Activated T-cell treated with anti-CD3 and anti-CD28 coated beads, Interleukin-2, amount 50 U/mL, for 1 hour (primary cell): Measurements from ENCODE around the gene LTBP4.
"Not testable (repeated sequence)": the region's sequence is repeated elsewhere in the genome, so short reads cannot be mapped to it uniquely, and the experiment has no call there.

ENCODE experiments used
- DNase-seq: peaks from one replicate; pipeline ENCODE4 v3.0.0-alpha.2; 2020

Gene LTBP4

DNA sequence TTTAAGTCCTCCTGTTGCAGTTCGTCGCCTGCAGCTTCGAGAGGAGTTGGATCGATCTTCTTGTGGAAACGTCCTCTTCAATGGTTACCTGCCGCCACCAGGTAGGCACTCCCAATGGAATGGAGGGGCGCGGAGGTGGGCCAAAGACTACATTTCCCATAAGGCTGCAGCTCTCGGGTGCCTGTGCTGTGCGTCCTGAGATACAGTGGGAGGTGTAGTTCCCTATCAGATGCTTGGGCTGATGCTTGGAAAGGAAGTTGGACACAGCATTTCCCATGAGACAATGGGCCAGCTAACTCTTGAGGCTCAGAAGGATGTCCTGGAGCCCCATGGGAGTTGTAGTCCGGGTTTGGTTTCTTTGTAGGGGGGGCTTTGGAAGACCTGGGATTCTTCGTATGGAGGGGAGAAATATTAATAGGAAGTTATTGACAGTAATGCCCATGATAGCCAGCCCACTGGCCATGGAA is 22.7 kb upstream of the LTBP4 start:
- peak; percentile 38 for DNase-seq

DNA sequence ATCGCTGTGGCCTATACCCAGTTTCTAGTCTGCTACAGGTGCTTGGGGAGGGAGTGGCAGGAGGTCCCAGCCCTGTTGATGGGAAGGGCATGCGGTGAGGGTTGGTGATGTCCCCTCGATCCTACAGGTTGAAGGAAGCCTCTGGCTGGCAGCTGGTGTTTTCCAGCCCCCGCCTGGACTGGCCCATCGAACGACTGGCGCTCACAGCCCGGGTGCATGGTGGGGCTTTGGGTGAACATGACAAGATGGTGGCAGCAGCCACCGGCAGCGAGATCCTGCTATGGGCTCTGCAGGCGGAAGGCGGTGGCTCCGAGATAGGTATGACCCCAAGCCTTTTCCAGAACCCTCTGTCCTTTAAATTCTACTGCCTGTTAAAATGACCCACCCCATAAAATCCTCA is 20.6 kb upstream of the LTBP4 start:
- no peak for DNase-seq

DNA sequence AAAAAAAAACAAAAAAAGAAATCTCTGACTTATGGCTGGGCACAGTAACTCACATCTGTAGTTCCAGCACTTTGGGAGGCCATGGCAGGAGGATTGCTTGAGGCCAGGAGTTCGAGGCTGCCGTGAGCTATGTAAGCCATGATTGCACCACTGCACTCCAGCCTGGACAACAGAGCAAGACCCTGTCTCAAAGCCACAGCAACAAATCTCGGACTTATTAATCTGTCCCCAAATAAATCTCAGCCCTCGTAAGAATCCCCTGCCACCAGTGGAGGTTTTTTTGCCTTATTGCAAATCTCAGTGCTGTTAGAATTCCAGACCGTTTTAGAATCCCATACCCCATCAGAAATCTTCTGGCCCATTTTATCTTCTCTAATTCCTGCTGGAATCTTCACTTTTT is 19.6 kb upstream of the LTBP4 start:
- no peak for DNase-seq

DNA sequence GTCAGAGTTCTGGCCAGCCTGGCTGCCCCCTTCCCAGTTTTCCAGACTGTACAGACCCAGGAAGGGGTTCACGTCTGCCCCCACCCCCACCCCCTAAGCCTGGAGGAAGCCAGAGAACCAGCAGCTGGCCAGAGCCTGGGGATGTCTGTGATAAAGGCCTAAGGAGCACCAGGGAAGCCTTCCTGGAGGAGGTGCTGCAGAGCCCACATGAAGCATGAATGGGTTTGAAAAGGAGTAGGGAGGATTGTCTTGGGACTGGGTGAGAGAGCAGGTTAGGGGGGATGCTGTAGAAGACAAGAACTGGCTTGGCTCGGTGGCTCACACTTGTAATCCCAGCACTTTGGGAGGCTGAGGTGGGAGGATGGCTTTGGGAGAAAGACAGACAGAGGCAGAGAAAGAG is 18.7 kb upstream of the LTBP4 start:
- no peak for DNase-seq

DNA sequence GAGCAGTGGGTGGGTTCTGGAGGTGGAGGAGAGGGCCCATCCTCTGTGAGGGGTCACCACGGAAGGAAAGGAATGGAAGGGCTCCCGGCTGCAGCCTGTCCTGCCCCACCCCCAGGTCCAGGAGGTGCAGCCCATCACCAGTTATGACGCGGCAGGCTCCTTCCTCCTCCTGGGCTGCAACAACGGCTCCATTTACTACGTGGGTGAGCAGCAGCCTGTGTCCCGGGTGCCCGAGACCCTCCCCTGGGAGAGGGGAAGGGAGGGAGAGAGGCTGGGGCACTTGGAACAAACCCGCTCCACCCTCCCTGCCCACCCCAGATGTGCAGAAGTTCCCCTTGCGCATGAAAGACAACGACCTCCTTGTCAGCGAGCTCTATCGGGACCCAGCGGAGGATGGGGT is 17.9 kb upstream of the LTBP4 start:
- no peak for DNase-seq

DNA sequence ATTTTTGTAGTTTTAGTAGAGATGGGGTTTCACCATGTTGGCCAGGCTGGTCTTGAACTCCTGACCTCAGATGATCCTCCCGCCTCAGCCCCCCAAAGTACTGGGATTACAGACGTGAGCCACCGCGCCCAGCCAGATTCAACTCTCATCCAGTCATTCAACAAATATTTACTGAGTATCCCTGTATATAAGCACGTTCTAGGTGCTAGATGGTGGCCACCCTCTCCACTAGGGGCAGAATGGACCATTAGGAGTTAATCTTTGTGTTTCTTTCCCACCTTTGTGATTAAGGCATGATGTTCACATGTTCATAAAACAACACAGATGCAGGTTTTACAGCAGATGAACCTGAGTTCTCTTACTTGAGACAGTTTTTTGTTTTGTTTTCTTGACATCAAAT is 17.2 kb upstream of the LTBP4 start:
- DNase-seq: no peak

DNA sequence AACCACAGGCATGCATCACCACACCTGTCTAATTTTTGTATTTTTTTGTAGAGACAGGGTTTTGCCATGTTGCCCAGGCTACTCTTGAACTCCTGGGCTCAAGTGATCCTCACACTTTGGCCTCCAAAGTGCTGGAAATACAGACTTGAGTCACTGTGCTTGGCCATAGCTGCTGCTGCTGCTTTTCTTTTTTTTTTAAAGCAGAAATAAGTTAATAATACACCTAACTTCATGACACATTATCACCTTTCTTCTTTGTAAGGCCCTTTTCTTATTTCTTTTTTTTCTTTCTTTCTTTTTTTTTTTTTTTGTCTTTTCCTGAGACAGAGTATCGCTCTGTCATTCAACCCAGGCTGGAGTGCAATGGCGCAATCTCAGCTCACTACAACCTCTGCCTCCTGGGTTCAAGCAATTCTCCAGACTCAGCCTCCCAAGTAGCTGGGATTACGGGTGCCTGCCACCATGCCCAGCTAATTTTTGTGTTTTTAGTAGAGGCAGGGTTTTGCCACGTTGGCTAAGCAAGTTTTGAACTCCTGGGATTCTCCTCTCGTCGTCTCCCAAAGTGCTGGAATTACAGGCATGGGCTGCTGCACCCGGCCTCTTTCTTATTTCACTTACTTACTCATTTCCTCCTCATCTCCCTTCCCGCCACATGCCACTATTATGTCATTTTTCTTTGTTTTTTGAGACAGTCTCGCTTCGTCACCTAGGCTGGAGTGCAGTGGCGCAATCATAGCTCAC is 15.8 kb upstream of the LTBP4 start:
- no peak for DNase-seq

DNA sequence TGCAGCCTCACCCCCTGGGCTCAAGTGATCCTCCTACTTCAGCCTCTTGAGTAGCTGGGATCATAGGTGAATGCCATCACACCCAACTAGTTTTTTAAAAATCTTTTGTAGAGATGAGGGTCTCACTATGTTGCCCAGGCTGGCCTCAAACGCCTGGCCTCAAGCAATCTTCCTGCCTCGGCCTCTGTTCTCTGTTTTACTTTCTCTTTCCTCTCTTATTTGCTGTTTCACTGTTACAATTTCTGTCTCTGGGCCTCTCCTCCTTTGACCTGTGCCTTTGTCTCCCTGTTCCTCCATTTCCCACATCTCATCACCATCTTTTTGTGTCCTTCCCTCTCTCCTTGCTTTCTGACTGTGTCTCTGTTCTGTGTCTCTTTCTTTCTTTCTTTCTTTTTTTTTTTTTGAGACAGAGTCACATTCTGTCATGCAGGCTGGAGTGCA is 15.2 kb upstream of the LTBP4 start:
- DNase-seq: no peak

DNA sequence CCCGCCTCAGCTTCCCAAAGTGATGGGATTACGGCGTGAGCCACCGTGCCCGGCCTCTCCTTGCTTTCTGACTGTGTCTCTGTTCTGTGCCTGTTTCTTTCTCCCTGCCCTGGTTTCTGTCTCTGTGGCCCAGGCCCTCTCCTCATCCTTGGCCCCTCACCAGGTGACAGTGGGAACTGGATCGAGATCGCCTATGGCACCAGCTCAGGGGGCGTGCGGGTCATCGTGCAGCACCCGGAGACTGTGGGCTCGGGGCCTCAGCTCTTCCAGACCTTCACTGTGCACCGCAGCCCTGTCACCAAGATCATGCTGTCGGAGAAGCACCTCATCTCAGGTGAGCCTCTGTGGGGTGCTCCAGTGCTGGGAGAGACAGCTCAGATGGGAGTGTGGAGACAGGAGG is 14.6 kb upstream of the LTBP4 start:
- DNase-seq: no peak

DNA sequence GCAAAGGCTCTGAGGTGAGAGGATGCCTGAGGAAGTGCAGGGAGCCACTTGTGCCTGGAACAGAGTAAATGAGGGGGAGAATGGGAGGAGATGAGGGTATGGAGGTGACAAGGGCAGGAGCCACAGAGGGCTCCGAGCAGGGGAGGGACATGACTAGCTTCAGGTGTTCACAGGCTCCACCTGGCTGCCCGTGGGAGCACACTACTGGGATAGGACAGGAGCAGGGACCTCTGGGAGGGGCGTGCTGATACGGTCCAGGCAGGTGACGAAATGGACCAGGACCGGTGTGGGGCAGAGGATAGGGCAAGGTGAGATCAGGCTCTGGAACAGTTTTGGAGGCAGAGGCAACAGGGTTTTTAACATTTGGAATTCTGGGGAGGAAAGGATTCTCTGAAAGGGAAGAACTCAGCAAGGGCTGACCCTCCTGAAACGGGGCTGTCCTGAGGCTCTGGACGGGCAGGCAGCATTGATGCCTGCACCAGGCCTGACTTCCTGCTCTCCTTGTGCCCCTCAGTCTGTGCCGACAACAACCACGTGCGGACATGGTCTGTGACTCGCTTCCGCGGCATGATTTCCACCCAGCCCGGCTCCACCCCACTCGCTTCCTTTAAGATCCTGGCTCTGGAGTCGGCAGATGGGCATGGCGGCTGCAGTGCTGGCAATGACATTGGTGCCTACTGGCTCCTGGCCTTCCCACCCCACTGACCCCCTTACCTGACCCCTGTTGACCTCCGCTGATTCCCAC is 12.9 kb upstream of the LTBP4 start:
- DNase-seq: no peak

DNA sequence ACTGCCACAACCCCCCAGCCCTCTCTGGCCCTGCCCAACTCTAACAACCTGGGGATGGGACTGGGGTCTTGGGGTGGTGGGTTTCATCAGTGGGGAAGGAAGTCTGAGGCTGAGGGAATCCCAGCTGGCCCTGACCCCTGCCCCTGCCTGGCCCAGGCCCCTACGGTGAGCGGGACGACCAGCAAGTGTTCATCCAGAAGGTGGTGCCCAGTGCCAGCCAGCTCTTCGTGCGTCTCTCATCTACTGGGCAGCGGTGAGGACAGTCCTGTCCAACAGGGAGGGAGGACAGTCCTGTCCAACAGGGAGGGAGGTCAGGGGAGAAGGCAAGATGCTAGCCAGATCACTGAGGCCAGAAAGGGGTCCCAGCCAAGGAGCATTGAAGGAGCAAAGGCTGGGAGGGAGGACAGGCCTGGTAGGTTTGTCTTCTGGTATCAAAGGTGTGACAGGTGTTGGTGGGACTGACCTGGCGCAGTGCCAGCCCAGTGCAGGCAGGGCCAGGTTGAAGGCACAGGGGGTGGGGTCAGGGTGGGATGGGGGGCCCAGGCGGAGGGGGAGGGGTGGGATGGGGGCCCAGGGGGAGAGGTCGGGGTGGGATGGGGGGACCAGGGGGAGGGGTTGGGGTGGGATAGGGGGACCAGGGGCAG is 12.1 kb upstream of the LTBP4 start:
- no peak for DNase-seq

DNA sequence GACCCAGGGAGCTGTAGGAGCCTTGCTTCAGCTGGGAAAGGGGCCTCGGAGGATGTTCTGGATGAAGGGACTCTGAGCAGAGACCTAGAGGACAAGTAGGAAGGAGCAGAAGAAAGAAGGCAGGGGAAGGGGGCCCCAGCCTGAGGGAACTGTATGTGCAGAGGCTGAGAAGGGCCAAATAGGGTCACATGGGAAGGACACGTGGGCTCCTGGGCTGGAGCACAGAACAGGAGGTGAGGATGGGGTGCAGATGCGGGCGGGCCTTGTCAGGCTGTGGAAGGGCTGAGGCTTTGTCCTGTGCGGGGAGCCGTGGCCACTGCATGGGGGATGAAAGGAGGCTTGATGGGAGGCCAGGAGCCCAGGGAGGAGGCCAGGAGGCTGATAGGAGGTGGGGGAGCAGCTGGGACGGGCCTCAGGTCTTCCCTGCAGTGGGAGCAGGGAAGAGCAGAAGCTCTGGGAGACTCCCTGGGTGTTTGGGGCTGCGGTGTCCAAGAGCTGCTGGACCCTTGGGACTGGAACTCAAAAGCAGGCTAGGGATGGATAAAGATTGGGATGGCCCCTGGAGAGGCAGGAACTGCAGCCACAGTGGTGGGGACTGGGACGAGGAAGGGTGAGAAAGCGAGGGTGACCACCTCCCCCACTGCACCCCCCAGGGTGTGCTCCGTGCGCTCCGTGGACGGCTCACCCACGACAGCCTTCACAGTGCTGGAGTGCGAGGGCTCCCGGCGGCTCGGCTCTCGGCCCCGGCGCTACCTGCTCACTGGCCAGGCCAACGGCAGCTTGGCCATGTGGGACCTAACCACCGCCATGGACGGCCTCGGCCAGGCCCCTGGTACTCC is 11.4 kb upstream of the LTBP4 start:
- no peak for DNase-seq

DNA sequence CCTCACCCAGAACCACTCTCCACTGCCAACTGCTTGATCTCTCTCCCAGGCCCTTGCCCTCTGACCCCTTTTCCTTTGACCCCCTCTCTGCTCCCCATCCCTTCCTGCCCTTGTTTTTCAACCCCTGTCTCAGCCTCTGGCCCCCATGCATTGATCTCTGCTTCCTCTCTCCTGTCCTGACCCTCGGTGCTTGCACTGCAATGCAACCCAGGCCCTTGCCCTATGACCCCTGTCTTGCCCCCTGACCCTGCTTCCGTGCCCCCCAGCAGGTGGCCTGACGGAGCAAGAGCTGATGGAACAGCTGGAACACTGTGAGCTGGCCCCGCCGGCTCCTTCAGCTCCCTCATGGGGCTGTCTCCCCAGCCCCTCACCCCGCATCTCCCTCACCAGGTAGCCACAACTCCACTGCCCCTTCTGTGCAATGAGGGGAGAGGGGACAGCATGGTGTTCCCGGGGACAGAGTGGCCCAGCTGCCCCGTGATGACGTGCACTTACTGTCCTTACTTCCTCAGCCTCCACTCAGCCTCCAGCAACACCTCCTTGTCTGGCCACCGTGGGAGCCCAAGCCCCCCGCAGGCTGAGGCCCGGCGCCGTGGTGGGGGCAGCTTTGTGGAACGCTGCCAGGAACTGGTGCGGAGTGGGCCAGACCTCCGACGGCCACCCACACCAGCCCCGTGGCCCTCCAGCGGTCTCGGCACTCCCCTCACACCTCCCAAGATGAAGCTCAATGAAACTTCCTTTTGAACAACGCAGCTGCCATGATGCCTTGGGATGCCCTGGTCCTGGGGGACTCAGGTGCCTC is 10.5 kb upstream of the LTBP4 start:
- no peak for DNase-seq

DNA sequence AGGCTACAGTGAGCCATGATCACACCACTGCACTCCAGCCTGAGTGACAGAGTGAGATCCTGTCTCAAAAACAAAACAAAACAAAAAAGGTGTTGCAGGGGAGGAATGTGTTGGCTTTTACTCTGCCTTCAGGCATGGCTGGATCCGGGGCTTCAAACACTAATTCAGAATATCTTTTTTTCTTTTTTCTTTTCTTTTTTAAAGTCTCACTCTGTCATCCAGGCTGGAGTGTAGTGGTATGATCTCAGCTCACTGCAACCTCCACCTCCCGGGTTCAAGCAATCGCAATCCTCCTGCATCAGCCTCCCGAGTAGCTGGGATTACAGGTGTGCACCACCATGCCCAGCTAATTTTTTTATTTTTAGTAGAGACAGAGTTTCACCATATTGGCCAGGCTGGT is 9.4 kb upstream of the LTBP4 start:
- DNase-seq: not testable (repeated sequence)

DNA sequence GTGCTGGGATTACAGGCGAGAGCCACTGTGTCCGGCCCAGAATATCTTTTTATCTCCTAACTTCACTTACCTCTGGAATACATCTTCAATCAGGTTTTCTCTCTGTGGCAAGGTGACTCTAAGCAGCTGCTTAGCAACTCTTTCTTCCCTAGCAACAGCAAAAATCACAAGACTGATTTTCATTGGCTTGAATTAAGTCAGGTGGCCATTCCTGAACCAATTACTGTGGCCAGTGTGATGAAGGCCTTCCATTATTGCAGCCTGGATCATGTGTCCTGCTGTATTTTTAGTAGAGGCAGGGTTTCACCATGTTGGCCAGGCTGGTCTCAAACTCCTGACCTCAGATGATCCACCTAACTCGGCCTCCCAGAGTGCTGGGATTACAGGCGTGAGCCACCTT is 9.0 kb upstream of the LTBP4 start:
- DNase-seq: no peak

DNA sequence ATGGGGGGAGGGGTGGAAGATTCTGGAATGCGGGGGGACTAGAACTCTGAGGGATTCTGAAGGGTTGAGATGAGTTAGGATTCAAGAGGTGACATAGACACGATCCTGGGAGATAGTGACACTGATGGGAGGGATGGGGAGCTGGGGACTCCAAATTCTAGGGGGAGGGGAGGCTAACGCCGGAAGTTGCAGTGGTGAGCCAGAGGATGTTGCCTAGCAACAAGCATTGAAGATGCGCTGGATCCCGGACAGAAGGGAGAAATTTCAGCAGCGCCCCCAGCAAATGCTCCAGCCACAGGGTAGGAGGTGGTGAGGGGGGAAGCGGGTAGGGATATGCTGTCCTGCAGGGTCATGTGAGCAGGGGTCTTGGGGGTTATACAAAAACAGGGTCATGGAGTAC is 6.9 kb upstream of the LTBP4 start:
- DNase-seq: no peak

DNA sequence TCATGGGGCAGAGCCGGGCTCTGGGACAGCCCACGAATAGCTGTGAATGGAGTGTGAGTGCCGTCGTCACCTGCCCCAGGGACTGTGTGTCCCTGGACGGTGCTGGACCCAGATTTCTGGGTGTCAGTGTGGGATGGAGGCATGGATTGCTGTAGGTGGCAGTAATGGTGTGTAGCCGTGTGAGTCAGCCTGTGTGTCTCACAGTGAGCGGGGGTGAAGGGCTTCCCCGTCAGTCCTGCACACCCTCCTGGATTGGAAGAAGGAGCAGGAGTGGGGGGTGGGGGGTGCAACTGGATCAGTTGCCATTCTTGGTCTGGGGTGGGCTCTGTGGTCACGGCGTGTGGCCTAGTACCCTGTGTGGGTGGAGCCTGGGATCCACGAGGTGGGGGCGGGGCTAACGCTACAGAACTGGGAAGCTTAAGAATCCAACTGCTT is 6.5 kb upstream of the LTBP4 start:
- no peak for DNase-seq

DNA sequence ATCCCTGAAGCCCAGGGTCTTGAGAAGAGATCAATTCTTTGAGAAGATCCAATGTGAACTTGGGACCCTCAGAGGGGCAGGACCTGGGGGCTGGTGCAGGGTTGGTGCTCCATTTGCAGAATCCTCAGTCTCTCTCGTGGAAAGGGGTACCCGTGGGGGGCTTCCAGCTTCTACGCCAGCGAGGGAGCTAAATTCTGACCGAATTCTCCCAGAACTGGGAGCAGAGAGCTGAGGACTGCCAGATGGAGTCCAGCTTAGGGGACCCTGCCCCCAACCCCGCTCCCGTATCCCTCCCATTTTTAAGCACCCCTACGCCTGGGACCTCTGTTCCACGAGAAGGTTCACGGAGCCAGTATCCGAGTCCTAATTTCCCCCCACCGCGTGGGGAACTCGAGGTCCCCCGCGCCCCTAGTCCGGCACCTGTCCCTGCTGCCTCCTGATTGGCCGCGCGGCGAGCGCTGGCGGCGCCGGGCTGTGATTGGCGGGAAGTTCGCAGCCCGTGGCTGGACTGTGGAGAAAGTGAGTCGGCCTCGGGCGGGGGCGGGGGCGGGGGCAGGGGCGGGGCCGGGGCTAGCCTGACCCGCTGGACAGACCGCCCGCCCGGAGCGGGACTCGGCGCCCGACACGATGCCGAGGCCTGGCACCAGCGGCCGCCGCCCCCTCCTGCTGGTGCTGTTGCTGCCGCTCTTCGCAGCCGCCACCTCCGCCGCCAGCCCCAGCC is 4.4 kb upstream of the LTBP4 start:
- DNase-seq: peak; percentile 40

DNA sequence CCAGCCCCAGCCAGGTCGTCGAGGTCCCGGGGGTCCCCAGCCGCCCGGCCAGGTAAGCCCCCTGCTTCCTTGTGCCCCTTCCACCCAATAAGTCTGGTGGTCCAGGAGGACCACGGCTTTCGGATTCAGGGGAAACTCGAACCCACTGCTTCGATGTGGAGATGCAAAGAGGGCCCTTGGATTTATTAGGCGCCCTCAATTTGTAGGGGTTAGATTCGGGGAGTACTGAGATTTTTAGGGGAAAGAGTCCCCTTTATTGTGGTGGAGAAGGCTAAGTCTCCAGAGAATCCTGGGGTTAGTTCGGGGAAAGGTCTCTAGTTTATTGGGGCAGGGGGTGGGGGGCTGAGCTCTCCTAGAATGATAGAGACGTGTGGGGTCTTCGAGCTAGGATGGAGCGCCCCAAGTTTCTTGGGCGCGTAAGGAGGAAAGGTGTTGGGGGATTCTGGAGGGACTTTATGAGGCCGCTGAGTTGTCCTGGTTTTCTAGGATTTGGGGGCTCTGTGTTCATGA is 3.8 kb upstream of the LTBP4 start:
- DNase-seq: no peak

DNA sequence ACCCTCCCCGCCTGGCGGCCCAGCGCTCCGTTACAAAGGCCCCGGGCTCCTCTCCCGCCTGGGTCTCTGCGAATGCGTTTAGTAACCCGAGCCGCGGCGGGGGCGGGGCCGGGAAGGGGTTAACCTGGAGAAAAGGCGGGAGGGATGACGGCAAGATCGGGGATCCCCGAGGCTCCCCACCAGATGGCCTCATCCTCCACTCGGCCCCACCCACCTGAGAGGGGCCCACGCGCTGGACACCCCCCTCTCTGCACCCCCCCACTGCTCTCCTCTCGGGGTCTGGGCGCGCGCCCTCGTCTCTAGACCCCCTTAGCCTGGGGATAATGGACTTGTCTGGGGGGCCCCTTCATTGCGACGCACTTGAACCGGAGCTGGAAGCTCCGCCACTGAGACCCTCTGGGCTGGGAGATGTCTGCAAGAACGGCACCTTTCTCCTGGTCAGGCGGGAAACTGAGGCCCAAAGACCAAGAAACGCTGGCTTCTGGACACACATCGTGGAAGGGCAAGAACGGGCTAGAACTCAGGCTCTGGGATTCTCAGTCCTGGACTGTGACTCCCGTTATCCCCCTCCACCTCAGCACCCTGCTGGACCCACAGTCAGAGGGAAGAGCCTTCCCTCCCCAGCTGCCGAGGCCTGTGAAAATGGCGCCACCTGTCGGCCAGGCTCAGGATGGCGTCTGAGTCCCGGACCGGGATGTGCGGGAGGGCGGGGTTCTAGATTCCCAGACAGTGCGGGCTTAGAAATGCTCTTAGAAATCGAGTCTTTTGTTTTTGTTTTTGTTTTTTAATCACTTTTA is 2.9 kb upstream of the LTBP4 start:
- DNase-seq: peak; percentile 88
